HG03175 (cell line): ENCODE data around the gene PIK3R1.
"Not testable (repeated sequence)": the region's sequence is repeated elsewhere in the genome, so short reads cannot be mapped to it uniquely, and the experiment has no call there.

Experiments
- ATAC-seq: cut with Tn5 transposase; IDR thresholded peaks from one replicate; pipeline ENCODE4 v1.9.1; 2021; ENCODE audit warnings: mild to moderate bottlenecking, moderate library complexity; ENCODE audit not compliant: unreplicated experiment

PIK3R1 gene

GRCh38 chr5:68225911-68226545 is 10.5 kb downstream of the PIK3R1 start:
- ATAC-seq = no peak

GRCh38 chr5:68226546-68227073 is 11.1 kb downstream of the PIK3R1 start:
- ATAC-seq = no peak

GRCh38 chr5:68227532-68228160 is 12.1 kb downstream of the PIK3R1 start:
- no peak for ATAC-seq

- no peak for ATAC-seq
These were observed 13.9 kb downstream of the PIK3R1 start for GRCh38 chr5:68229416-68229815.

GRCh38 chr5:68230285-68230684 is 14.7 kb downstream of the PIK3R1 start:
- no peak for ATAC-seq

GRCh38 chr5:68231414-68232076 is 16.0 kb downstream of the PIK3R1 start:
- no peak for ATAC-seq

GRCh38 chr5:68232277-68232676 is 16.7 kb downstream of the PIK3R1 start:
- ATAC-seq = no peak

- ATAC-seq = no peak
These were observed 17.5 kb downstream of the PIK3R1 start for GRCh38 chr5:68233075-68233474.

GRCh38 chr5:68235229-68235628 is 19.7 kb downstream of the PIK3R1 start:
- not testable (repeated sequence) for ATAC-seq

GRCh38 chr5:68237715-68238114 is 22.2 kb downstream of the PIK3R1 start:
- ATAC-seq = no peak

GRCh38 chr5:68239487-68239886 is 23.9 kb downstream of the PIK3R1 start:
- peak; percentile 93 for ATAC-seq

- peak; percentile 67 for ATAC-seq
These were observed 24.6 kb downstream of the PIK3R1 start for GRCh38 chr5:68240202-68240601.

GRCh38 chr5:68240771-68241170 is 25.2 kb downstream of the PIK3R1 start:
- no peak for ATAC-seq

GRCh38 chr5:68242743-68243142 is 27.2 kb downstream of the PIK3R1 start:
- no peak for ATAC-seq

- ATAC-seq = no peak
These were observed 27.7 kb downstream of the PIK3R1 start for GRCh38 chr5:68243251-68243650.

- ATAC-seq = no peak
These were observed 28.1 kb downstream of the PIK3R1 start for GRCh38 chr5:68243681-68244080.

GRCh38 chr5:68245319-68245718 is 29.8 kb downstream of the PIK3R1 start:
- ATAC-seq = no peak

GRCh38 chr5:68246802-68247201 is 31.2 kb downstream of the PIK3R1 start:
- no peak for ATAC-seq

- ATAC-seq = no peak
These were observed 32.1 kb downstream of the PIK3R1 start for GRCh38 chr5:68247627-68248026.

- no peak for ATAC-seq
These were observed 33.3 kb downstream of the PIK3R1 start for GRCh38 chr5:68248896-68249295.

- ATAC-seq = no peak
These were observed 34.0 kb downstream of the PIK3R1 start for GRCh38 chr5:68249520-68249919.
